Central memory CD8-positive, alpha-beta T cell (primary cell): ENCODE data around the gene ZNF674.

ENCODE experiments used
- ATAC-seq: fragments of 150-1000 bp; cut with Tn5 transposase; replicated peaks from 2 replicates; pipeline ENCODE4 v1.10.0; 2022; ENCODE audit warnings: mild to moderate bottlenecking, moderate FRiP score, moderate number of reproducible peaks; ENCODE audit not compliant: poor library complexity, severe bottlenecking; ENCODE audit errors: extremely low read depth
- DNase-seq, 2 donors: peaks; one replicate each; pipeline ENCODE4 v3.0.0; 2021; ENCODE audit warnings: low spot score in 2 of 2
- H3K27ac Mint-ChIP-seq: one replicate; pipeline ENCODE4 v1.8.0; 2022; ENCODE audit warnings: low read depth, mild to moderate bottlenecking, moderate library complexity, mixed read lengths
- H3K27me3 Mint-ChIP-seq: one replicate; pipeline ENCODE4 v1.8.0; 2022; ENCODE audit warnings: mixed read lengths
- H3K36me3 Mint-ChIP-seq: one replicate; pipeline ENCODE4 v1.8.0; 2022; ENCODE audit warnings: mild to moderate bottlenecking, moderate library complexity, mixed read lengths; ENCODE audit not compliant: insufficient read depth
- H3K4me1 Mint-ChIP-seq: one replicate; pipeline ENCODE4 v1.8.0; 2022; ENCODE audit warnings: mixed read lengths
- H3K4me3 Mint-ChIP-seq: one replicate; pipeline ENCODE4 v1.8.0; 2022; ENCODE audit warnings: mild to moderate bottlenecking, moderate library complexity, mixed read lengths
- H3K9me3 Mint-ChIP-seq: one replicate; pipeline ENCODE4 v1.8.0; 2022; ENCODE audit warnings: mixed read lengths

Gene ZNF674

DNA sequence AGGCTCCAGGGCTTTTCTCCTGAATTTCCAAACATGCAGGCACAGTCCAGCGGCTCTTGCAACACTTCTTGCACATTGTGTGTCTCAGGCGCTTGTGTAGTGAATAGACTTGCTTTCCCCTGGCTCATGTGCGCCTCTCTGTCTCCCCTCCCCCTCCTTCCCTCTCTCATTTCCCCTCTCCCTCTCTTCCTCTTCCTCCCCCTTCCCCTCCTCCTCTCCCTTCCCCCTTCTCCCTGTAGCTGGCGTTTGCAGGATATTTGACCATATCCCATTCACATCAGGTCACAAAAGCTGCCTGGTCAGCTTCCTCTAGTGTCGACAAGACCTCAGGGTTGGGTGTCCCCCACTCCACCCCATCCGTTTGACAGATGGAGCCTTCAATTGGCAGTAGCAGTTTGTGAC is 30.8 kb upstream of the ZNF674 start:
- Mint-ChIP-seq H3K4me3 (peak overlapping the region; percentile 83), H3K4me1 (peaks cover 38% of the 10 kb centered on the region), H3K27ac (no peak overlapping the region), H3K9me3 (no peaks in the 10 kb centered on the region), H3K36me3 (peaks cover 15% of the 10 kb centered on the region), H3K27me3 (no peaks in the 10 kb centered on the region)
- DNase-seq (no peak), ATAC-seq (no peak)

DNA sequence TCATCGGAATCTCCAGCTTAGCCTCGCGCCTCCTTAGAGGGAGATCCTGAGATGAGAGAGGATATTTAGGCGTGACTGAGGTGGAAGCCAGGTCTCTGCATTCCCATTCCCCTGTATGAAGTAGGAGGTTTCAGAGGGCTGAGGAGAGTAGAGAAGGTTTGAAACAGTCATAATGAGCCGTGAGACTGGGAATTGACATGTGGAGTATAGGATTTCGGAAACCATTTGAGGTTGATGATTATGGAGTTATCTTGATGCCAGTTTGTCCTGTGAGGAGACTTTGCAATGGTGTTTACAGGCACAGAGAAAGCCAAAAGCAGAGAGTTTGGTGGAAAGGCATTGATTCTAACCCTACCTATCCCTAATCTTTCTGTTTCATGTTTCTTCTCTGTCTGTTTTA is 30.4 kb upstream of the ZNF674 start:
- ATAC-seq, result no peak
- no peak overlapping the region for H3K27ac Mint-ChIP-seq
- H3K27me3 Mint-ChIP-seq, result no peaks in the 10 kb centered on the region

DNA sequence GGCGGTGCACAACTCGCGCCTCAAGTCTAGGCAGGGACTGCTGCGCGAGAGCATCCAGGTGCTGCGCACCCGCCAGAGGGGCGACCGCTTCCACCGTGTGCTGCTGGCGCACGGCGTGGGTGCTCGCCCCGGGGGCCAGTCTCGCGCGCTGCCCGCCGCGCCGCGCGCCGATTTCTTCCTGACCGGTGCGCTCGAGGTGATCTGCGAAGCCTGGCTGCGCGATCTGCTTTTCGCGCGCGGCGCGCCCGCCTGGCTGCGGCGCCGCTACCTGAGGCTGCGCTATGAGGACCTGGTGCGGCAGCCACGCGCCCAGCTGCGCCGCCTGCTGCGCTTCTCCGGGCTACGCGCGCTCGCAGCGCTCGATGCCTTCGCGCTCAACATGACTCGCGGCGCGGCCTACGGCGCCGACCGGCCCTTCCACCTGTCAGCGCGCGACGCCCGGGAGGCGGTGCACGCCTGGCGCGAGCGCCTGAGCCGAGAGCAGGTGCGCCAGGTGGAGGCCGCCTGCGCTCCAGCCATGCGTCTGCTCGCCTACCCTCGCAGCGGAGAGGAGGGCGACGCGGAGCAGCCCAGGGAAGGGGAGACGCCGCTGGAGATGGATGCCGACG is 29.7 kb upstream of the ZNF674 start:
- Mint-ChIP-seq H3K4me3 (peak overlapping the region; percentile 83), H3K27ac (no peak overlapping the region), H3K4me1 (peaks cover 33% of the 10 kb centered on the region), H3K9me3 (no peaks in the 10 kb centered on the region), H3K36me3 (peaks cover 11% of the 10 kb centered on the region), H3K27me3 (no peaks in the 10 kb centered on the region)
- DNase-seq (peak in 1 of 2 donors; percentile 13), ATAC-seq (peak; percentile 20)

More for the DNA sequence above, 30.4 kb upstream of the ZNF674 start:
- H3K36me3 Mint-ChIP-seq, result peaks cover 14% of the 10 kb centered on the region
- peaks cover 37% of the 10 kb centered on the region for H3K4me1 Mint-ChIP-seq
- H3K9me3 Mint-ChIP-seq, result no peaks in the 10 kb centered on the region
- H3K4me3 Mint-ChIP-seq, result peak overlapping the region; percentile 83
- DNase-seq, result no peak

DNA sequence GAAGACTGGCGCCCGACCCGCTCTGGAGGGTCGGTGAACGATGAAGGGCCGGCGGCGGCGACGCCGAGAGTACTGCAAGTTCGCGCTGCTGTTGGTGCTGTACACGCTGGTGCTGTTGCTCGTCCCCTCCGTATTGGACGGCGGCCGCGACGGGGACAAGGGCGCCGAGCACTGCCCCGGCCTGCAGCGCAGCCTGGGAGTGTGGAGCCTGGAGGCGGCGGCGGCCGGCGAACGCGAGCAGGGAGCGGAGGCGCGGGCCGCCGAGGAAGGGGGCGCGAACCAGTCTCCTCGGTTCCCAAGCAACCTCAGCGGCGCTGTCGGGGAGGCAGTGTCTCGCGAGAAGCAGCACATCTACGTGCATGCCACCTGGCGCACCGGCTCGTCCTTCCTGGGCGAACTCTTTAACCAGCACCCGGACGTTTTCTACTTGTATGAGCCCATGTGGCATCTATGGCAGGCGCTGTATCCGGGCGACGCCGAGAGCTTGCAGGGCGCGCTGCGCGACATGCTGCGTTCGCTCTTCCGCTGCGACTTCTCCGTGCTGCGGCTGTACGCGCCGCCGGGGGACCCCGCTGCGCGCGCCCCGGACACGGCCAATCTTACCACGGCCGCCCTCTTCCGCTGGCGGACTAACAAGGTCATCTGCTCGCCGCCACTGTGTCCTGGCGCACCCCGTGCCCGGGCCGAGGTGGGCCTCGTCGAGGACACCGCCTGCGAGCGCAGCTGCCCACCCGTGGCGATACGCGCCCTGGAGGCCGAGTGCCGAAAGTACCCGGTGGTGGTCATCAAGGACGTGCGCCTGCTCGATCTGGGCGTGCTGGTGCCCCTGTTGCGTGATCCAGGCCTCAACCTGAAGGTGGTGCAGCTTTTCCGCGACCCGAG is 28.9 kb upstream of the ZNF674 start:
- DNase-seq, result peak; percentile 33 to 68
- peaks cover 6% of the 10 kb centered on the region for H3K36me3 Mint-ChIP-seq
- no peaks in the 10 kb centered on the region for H3K27me3 Mint-ChIP-seq
- H3K4me1 Mint-ChIP-seq, result peaks cover 33% of the 10 kb centered on the region
- H3K9me3 Mint-ChIP-seq, result no peaks in the 10 kb centered on the region
- H3K4me3 Mint-ChIP-seq, result peak overlapping the region; percentile 83
- peak overlapping the region; percentile 86 for H3K27ac Mint-ChIP-seq
- ATAC-seq, result peak; percentile 64

DNA sequence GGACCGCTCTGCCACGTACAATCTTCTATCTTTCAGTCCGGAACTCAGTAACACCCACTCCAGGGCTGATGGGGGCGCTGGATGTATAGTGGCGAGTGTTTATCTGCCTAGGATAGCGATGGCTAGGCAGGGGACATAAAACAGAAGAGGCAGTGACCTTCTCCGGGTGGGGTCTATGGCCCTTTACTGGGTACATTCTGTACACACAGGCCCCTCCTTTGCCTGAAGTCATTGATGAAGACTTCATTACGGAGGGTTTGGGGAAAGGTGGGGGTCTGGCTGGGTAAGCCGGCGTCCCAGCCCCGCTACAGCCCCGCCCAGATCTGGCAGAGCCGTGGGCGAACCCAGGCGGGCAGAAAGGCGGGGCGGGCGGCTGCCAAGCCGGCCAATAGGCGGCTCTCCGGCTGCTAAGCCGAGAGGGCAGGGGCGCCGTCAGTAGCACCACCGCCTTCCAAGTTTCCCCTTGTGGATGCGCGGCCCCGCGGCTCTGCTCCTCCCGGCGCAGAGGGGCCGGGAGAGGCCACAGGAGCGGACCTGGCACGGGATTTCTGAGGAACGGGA is 28.2 kb upstream of the ZNF674 start, which contains the start of gene CHST7:
CHST7 (plus strand) TSS at position 435 of the 561 bp plus-strand sequence. CDS start 167 bp downstream, outside the sequence.
- ATAC-seq (peak; percentile 52), DNase-seq (peak; percentile 23 to 36)
- peaks cover 33% of the 10 kb centered on the region for H3K4me1 Mint-ChIP-seq
- H3K36me3 Mint-ChIP-seq, result peaks cover 6% of the 10 kb centered on the region
- H3K9me3 Mint-ChIP-seq, result no peaks in the 10 kb centered on the region
- H3K27me3 Mint-ChIP-seq, result no peaks in the 10 kb centered on the region
- peak within 1 kb of the TSS; percentile 83 for H3K4me3 Mint-ChIP-seq
- peak within 1 kb of the TSS; percentile 86 for H3K27ac Mint-ChIP-seq

DNA sequence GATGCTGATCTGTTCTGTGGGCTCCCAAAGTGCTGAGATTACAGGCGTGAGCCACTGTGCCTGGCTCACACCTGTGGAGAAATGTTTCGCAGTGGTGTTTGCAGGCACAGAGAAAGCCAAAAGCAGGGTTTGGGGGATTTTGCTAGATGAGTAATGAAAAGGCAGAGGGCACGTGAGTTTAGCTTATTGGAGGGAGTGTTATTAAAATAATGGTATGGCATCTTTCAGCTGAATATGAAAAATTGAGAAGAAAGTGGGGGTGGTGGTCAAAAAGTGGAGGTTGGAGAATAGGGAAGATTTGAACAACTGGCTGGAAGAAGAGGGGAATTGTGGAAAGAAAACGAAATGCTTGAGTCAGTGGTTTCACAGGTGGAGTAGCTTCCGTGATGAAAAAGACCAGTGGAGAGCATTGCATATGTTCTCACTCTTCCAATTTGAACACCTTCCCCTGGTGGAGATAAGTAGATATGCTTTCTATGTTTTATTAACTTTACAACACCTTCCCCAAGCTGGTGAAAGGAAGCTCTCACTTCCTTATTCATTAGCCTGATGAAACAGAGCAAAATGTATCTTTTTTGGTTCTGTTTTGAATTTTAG is 27.2 kb upstream of the ZNF674 start:
- ATAC-seq (peak; percentile 47), DNase-seq (peak in 1 of 2 donors; percentile 26)
- Mint-ChIP-seq H3K4me3 (peak overlapping the region; percentile 83), H3K27ac (peak overlapping the region; percentile 86), H3K4me1 (peaks cover 33% of the 10 kb centered on the region), H3K27me3 (no peaks in the 10 kb centered on the region), H3K9me3 (no peaks in the 10 kb centered on the region), H3K36me3 (peaks cover 6% of the 10 kb centered on the region)

DNA sequence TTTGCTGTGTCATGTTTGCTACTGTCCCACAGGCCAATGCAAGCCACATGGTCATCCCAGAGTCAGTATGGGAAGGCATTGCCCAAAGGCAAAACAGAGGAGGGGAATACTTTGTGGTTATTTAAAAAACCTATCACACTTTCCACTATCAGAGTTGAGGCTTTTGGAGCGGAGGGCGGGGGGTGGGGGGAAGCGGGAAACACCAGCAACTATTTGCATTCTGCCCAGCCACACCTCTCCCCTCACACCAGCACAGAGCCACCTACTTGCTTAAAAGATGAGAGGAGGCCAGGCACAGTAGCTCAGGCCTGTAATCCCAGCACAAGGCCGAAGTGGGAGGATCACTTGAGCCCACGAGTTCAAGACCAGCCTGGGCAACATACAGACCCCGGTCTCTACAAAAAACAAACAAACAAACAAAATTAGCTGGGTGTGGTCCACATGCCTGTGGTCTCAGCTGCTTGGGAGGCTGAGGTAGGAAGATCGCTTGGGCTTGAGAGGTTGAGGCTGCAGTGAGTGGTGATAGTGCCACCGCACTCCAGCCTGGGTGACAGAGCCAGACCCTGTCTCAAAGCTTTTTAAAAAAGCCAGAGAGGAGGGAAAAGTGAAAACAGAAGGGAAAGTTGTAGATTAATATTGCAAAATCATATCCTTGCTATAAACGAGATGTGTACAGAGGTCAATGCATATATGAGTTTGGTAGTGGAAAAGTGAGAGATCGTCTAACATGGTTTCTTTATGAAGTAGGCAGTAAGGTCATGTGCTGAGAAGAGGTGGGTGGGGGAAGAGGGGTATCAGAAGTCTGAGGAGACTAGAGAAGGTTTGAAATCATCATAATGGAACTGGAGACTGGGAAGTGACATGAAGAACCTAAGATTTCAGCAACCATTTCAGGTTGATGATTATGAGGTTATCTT is 26.5 kb upstream of the ZNF674 start:
- H3K4me3 Mint-ChIP-seq, result peak overlapping the region; percentile 83
- DNase-seq (no peak), ATAC-seq (no peak)
- H3K36me3 Mint-ChIP-seq, result peaks cover 6% of the 10 kb centered on the region
- H3K27ac Mint-ChIP-seq, result peak overlapping the region; percentile 86
- H3K4me1 Mint-ChIP-seq, result peaks cover 32% of the 10 kb centered on the region
- no peaks in the 10 kb centered on the region for H3K9me3 Mint-ChIP-seq
- no peaks in the 10 kb centered on the region for H3K27me3 Mint-ChIP-seq

DNA sequence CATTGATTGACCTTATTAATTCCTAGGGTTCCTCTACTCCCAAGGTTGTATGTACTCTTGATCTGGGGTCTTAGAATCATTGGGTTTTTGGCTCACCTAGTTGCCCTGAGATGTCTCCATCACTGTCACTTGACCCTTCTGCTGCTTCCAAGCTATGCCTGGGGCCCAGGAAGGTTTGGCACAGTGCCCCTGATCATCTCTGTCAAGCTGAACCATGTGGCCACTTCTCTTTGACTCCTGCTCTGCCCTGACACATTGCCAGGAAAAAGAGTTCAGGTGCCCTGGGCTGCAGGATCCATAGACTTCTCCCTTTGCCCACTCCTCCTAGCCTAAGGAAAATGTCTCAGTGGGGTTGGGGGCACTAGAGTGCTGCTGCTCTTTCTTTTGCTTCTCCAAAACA is 24.4 kb upstream of the ZNF674 start:
- no peak overlapping the region for H3K27ac Mint-ChIP-seq
- peaks cover 19% of the 10 kb centered on the region for H3K4me1 Mint-ChIP-seq
- H3K36me3 Mint-ChIP-seq, result peaks cover 6% of the 10 kb centered on the region
- H3K27me3 Mint-ChIP-seq, result no peaks in the 10 kb centered on the region
- no peaks in the 10 kb centered on the region for H3K9me3 Mint-ChIP-seq
- DNase-seq, result no peak
- no peak overlapping the region for H3K4me3 Mint-ChIP-seq
- ATAC-seq, result no peak

DNA sequence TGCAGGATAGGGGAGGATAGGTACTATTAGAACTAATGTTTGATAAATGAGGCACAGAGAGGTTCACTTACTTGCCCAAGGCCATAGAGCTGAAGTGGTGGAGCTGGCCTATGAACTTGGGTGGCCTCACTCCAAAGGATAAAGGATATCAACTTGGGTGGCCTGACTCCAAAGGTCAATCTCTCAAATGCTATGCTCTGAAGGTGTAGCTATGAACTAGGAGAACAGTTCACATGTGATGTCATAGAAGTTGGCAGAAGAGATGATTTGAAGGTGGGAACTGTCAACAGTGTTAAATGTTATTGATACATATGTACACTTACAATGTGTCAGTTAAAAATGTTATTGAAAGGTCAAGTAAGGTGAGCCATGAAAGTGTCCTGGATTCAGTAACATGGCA is 22.2 kb upstream of the ZNF674 start:
- no peaks in the 10 kb centered on the region for H3K9me3 Mint-ChIP-seq
- H3K27ac Mint-ChIP-seq, result no peak overlapping the region
- no peak for ATAC-seq
- H3K4me3 Mint-ChIP-seq, result no peak overlapping the region
- peaks cover 13% of the 10 kb centered on the region for H3K4me1 Mint-ChIP-seq
- H3K36me3 Mint-ChIP-seq, result peaks cover 3% of the 10 kb centered on the region
- DNase-seq, result no peak
- no peaks in the 10 kb centered on the region for H3K27me3 Mint-ChIP-seq

DNA sequence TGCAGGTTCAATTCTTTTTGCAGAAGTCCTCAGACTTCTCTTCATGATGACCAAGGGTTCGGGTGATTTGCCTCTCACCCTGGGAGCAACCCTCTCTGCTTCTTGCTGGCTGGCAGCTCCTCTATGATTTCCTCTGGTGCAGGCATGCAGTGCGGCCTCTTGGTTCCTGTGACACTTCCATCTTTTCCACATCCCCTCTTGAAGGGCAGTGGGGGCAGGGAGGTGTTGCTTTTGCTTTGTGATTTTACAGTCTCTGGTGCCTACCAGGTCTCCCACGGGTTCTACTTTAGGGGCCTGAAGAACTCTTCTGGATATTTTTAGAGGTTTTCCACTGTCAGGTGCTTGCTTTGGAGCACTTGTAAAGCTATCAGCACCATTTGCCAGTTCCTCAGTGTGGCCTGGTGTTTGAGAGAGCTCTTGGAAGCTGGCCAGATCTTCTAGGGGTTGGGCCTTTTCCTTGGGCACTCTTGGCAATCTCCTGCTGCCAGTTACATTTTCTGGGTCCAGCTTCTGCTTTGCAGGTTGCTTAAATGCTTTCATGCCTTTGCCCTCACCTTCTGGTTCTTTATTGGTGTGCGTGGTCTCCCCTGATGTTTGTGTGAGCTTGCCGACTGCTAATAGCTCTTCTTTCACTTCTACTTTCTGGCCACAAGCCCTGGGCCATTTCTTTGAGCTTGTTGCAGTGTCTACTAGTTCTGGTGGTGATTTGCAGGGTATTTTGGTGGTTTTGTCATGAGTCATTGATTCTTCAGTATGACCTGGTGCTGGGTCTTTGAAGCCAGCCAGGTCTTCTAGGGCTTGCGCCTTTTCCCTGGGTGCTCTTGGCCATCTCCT is 16.8 kb upstream of the ZNF674 start:
- Mint-ChIP-seq H3K4me3 (no peak overlapping the region), H3K4me1 (peaks cover 17% of the 10 kb centered on the region), H3K9me3 (no peaks in the 10 kb centered on the region), H3K27me3 (no peaks in the 10 kb centered on the region), H3K27ac (peak overlapping the region; percentile 4), H3K36me3 (no peaks in the 10 kb centered on the region)
- DNase-seq, result no peak
- ATAC-seq, result peak; percentile 43

DNA sequence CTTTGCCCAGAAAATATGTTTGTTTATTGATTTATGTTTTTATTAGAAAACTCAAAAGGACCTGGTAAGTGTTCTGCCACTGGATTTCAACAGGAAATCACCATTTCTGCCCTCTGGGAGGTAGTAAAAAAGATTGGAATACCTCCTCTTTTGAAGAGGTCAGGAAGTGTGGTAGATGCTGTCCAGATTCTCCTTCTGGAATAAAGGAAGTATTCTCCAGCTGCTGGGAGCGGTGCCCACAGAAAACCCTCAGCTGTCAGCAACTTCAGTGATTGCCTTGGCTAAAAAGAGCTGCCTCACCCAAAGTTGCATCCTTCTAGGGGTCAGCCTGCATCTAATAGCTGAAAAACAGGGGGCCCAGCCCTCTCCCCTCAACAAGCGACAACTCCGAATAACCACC is 13.8 kb upstream of the ZNF674 start:
- Mint-ChIP-seq H3K9me3 (no peaks in the 10 kb centered on the region), H3K27me3 (no peaks in the 10 kb centered on the region), H3K36me3 (no peaks in the 10 kb centered on the region), H3K4me1 (peaks cover 17% of the 10 kb centered on the region), H3K27ac (no peak overlapping the region), H3K4me3 (no peak overlapping the region)
- no peak for ATAC-seq
- DNase-seq, result no peak
